NCI-H748 treated with DMSO at 0.1 percent for 48 hours (cell line): ENCODE measurements around the gene PEX11G.
"Not testable (repeated sequence)": the region's sequence is repeated elsewhere in the genome, so short reads cannot be mapped to it uniquely, and the experiment has no call there.

ENCODE experiments used
- DNase-seq: peaks from one replicate; lab custom pipeline; 2025; lab: John Stamatoyannopoulos, UW

PEX11G gene

GRCh38 chr19:7467009-7467989 is 21.5 kb downstream of the PEX11G start:
- no peak for DNase-seq

GRCh38 chr19:7463575-7463974 is 25.3 kb downstream of the PEX11G start:
- no peak for DNase-seq

- no peak for DNase-seq
Observed at GRCh38 chr19:7461841-7462629, 26.8 kb downstream of the PEX11G start.

DNA sequence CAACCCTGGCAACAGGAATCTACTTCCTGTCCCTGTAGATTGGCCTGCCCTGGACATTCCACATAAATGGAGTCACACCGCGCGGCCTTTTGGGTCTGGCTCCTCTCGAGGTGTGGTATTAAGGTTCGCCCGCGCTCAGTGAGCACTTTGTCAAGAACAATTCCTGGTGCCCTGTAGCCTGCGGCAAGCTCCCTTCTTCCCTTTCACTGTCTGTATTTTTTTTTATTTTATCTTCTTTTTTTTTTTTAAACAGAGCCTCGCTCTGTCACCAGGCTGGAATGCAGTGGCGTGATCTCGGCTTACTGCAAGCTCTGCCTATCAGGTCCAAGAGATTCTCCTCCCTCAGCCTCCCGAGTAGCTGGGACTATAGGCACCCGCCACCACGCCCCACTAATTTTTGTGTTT is 28.3 kb downstream of the PEX11G start:
- DNase-seq = no peak

- no peak for DNase-seq
Observed at GRCh38 chr19:7459773-7460172, 29.1 kb downstream of the PEX11G start.

- no peak for DNase-seq
Observed at GRCh38 chr19:7458675-7459074, 30.2 kb downstream of the PEX11G start.

DNA sequence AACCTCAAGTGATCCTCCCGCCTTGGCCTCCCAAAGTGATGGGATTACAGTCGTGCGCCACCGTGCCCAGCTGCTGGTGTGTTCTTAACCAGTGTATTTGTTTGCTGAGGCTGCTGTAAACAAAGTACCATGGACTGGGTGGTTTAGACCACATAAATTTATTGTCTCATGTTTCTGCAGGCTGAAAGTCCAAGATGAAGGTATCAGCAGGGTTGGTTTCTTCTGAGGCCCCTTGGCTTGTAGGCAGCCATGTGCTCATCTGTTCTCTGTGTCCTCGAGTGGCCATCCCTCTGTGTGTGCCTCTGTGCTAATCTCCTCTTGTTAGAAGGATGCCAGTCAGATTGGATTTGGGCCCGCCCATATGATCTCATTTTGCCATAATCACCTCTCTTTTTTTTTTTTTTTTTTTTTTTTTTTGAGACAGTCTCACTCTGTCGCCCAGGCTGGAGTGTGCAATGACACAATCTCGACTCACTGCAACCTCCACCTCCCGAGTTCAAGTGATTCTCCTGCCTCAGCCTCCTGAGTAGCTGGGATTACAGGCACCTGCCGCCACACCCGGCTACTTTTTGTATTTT is 31.8 kb downstream of the PEX11G start:
- no peak for DNase-seq

DNA sequence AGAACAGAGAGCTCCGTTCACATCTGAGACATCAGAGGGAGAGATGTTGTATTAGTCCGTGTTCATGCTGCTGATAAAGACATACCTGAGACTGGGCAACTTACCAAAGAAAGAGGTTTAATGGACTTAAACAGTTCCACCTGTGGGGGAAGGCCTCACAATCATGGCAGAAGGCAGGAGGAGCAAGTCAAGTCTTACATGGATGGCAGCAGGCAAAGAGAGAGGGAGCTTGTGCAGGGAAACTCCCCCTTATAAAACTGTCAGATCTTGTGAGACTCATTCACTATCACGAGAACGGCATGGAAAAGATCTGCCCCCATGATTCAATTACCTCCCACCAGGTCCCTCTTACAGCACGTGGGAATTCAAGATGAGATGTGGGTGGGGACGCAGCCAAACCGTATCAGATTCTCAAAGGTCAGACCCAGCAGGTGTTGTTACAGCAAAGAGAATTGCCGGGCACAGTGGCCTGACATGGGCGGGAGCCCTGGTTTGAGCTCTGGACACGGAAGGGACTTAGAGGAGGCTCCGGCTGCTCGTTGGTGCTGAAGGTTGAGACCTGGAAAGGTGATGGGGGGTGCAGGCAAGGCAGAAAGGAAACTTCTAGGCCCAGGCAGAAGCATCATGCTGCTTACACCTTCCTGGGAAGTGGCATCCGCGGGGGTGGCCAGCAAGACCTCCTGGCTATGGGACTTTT is 33.1 kb downstream of the PEX11G start:
- no peak for DNase-seq

- DNase-seq = no peak
Observed at GRCh38 chr19:7454998-7455397, 33.8 kb downstream of the PEX11G start.

DNA sequence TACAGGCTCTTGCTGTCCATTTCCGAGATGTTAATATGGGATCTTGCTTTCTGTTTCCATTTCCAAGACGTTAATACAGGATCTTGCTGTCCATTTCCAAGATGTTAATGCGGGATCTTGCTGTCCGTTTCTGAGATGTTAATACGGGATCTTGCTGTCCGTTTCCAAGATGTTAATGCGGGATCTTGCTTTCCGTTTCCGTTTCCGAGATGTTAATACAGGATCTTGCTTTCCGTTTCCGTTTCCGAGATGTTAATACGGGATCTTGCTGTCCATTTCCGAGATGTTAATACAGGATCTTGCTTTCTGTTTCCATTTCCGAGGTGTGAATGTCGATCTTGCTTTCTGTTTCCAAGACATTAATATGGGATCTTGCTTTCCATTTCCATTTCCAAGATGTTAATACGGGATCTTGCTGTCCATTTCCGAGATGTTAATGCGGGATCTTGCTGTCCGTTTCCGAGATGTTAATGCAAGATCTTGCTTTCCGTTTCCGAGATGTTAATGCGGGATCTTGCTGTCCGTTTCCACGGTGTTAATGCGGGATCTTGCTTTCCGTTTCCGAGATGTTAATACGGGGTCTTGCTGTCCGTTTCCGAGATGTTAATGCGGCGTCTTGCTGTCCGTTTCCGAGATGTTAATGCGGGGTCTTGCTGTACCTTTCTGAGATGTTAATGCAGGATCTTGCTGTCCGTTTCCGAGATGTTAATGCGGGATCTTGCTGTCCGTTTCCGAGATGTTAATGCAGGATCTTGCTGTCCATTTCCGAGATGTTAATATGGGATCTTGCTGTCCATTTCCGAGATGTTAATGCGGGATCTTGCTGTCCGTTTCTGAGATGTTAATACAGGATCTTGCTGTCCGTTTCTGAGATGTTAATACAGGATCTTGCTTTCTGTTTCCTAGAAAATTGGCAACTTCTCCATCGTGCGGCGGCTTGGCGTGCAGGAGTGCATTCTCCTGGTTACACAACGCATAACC is 38.3 kb downstream of the PEX11G start:
- DNase-seq = no peak

GRCh38 chr19:7449391-7450070 is 39.3 kb downstream of the PEX11G start:
- DNase-seq = not testable (repeated sequence)

DNA sequence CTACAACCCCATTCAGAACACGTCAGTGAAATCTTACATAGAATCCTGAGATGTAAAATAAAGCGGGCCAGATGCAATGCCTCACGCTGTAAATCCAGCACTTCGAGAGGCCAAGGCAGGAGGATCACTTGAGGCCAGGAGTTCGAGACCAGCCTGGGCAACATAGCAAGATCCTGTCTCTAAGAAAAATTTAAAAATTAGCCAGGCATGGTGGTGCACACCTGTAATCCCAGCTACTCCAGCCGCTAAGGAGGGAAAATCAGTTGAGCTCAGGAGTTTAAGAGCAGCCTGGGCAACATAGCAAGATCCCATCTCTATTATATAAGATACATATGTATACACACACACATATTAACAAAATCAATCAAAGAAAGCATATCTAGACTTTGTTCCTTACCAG is 41.2 kb downstream of the PEX11G start:
- DNase-seq = no peak

GRCh38 chr19:7445104-7445503 is 43.7 kb downstream of the PEX11G start:
- DNase-seq = no peak

DNA sequence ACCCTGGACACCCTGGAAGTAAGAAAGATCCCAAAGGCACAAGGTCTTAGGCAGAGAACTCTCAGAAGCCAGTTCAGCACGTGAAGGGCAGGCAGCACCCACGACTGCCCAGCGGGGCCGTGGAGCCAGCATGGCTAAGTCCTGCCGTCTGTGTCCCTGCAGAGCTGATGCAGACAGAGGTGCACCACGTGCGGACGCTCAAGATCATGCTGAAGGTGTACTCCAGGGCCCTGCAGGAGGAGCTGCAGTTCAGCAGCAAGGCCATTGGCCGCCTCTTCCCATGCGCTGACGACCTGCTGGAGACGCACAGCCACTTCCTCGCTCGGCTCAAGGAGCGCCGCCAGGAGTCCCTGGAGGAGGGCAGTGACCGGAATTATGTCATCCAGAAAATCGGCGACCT is 44.8 kb downstream of the PEX11G start:
- DNase-seq = no peak

DNA sequence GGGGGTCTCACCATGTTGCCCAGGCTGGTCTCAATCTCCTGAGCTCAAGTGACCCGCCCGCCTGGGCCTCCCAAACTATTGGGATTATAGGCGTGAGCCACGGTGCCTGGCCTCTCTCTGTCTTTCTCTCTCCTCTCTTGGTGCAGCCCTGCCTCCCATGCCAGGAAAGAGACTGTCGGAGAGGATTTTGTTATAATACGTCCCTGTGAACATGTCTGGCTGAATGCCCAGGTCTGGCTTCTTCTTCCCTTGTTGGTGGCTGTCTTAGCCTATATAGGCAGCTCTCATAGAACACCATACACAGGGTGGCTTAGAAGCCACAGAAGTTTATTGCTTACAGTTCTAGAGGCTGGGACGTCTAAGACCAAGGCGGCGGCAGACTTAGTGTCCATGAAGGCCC is 46.4 kb downstream of the PEX11G start:
- DNase-seq = no peak

GRCh38 chr19:7441468-7442146 is 47.2 kb downstream of the PEX11G start:
- no peak for DNase-seq

DNA sequence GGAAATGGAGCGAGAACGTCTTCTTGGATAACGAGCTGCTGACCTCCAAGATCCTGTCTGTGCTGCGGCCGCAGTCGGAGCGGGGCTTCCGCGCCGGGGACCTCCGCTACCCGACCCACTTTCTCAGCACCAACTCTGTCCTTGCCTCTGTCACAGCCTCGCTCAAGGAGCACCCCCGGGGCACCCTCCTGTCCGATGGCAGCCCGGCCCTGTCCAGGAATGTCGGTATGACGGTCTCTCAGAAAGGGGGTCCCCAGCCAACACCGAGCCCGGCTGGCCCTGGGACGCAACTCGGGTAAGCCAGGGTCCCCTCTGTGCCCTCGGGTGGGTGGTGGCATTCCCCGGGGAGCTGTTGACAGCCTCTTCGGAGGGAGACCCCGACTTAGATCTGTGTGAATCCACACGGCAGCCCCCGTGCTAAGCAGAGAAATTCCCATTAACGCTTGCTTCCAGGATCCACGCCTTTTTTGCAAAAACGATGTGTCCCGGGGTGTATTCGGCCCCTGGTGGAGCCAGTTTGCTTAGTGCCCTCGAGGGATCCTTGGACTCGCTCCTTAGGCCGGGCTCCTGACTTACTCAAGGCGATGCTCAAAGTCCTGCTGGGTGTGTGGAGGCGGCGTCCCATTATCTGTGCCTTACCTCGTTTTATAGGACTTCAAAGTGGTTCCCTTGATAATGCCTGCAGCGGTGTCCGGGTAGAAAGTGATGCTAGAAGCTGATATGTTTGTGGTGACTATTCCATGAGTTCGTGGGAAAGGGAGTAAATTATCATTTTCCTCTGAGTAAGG is 48.5 kb downstream of the PEX11G start:
- no peak for DNase-seq

DNA sequence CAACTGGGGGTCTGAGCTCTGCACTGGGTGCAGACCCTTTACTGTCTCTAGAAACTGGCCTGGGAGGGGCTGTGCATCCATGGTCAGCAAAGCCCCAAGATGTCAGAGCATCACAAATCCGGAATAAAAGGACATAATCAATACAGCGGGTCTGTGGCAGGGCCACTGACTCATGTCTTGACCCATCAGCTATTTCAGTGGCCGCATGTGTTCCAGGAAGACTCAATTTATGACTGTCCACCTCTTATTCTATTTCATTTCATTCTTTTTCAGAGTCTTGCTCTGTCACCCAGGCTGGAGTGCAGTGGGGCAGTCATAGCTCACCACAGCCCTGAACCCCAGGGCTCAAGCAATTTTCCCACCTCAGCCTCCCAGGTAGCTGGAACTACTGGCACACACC is 53.2 kb downstream of the PEX11G start:
- DNase-seq = no peak

- no peak for DNase-seq
Observed at GRCh38 chr19:7434391-7434790, 54.4 kb downstream of the PEX11G start.
